ENCODE measurements around the gene USP22.

DNA sequence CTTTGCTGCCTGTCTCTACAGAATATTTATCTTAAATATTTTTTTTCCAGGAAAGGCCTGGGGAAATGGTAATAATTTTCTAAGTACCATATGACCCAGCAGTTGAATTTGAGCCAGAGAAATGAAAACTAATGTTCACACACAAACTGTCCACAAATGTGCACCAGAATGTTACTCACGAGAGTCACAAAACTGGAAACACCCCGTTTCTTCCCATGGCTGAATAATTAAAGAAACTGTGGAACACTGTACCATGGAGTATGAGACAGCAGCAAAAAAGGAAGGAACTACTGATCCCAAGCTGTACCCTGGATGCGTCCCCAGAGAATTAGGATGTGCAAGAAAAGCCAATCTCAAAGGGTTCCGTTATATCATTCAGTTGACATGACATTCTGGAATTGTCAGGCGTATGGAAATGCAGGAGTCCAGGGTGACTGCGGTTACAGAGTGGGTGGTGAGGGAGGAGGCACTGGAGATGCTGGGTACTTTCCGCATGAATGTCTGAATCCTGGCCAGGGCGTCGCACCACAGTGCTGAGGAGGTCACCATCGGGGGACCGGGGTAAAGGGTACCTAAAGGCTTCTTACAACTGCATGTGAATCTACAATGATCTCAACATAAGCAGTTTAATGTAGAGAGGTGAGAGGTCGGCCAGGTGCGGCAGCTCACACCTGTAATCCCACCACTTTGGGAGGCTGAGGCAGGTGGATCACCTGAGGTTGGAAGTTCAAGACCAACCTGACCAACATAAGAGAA is 34.5 kb downstream of the USP22 start:
- TF ChIP-seq, protein P1, sequence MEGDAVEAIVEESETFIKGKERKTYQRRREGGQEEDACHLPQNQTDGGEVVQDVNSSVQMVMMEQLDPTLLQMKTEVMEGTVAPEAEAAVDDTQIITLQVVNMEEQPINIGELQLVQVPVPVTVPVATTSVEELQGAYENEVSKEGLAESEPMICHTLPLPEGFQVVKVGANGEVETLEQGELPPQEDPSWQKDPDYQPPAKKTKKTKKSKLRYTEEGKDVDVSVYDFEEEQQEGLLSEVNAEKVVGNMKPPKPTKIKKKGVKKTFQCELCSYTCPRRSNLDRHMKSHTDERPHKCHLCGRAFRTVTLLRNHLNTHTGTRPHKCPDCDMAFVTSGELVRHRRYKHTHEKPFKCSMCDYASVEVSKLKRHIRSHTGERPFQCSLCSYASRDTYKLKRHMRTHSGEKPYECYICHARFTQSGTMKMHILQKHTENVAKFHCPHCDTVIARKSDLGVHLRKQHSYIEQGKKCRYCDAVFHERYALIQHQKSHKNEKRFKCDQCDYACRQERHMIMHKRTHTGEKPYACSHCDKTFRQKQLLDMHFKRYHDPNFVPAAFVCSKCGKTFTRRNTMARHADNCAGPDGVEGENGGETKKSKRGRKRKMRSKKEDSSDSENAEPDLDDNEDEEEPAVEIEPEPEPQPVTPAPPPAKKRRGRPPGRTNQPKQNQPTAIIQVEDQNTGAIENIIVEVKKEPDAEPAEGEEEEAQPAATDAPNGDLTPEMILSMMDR (IDR thresholded peaks at IDR 0.05; ENCODE audit: low read length) = no peak
- TF ChIP-seq EZH2 (optimal IDR thresholded peaks at IDR 0.05; ENCODE audit: low read depth, low read length) (no peak), EZH2phosphoT487 (IDR thresholded peaks at IDR 0.05; ENCODE audit: low read length) (no peak)
